HG02970 (cell line): ENCODE measurements around the gene STARD3.

Experiments
- ATAC-seq: cut with Tn5 transposase; IDR thresholded peaks from one replicate; pipeline ENCODE4 v1.9.1; 2021; ENCODE audit warnings: mild to moderate bottlenecking, moderate library complexity, moderate number of reproducible peaks; ENCODE audit not compliant: unreplicated experiment, low FRiP score

The STARD3 gene

DNA sequence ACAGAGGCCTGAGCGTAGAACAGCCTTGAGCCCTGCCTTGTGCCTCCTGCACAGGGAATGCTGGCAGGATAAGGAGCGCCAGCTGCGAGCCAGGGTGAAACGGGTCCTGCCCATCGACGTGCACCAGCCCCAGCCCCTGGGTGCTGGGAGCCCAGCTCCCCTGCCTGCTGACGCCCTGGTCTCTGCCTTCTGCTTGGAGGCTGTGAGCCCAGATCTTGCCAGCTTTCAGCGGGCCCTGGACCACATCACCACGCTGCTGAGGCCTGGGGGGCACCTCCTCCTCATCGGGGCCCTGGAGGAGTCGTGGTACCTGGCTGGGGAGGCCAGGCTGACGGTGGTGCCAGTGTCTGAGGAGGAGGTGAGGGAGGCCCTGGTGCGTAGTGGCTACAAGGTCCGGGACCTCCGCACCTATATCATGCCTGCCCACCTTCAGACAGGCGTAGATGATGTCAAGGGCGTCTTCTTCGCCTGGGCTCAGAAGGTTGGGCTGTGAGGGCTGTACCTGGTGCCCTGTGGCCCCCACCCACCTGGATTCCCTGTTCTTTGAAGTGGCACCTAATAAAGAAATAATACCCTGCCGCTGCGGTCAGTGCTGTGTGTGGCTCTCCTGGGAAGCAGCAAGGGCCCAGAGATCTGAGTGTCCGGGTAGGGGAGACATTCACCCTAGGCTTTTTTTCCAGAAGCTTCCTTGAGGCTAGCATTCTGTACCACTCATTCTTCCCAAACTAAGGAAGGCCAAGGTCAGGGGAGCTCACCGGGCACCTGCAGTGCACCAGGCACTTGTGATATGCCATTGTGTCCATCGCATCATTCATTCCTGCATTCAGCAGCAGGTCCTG, 33.2 kb downstream of the STARD3 start:
- ATAC-seq, result no peak

DNA sequence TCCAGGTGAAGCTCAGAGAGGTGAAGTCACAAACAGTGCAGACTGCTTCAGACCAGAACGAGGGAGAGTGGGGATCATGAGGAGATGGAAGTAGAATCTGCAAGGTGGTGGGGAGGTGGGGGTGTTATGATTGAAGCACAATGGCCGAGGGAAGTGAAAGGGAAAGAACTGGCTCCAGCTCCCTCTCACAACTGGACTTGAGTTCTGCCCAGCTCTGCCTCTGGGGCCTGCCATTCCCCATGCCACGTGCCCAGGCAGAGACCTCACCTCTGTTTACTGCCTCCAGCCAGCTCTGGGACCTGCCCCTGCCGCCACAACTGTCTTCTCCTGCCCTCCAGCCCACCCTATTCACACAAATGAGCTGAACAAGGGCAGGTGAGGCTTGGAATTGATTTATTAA, 33.8 kb downstream of the STARD3 start:
- ATAC-seq, result no peak

DNA sequence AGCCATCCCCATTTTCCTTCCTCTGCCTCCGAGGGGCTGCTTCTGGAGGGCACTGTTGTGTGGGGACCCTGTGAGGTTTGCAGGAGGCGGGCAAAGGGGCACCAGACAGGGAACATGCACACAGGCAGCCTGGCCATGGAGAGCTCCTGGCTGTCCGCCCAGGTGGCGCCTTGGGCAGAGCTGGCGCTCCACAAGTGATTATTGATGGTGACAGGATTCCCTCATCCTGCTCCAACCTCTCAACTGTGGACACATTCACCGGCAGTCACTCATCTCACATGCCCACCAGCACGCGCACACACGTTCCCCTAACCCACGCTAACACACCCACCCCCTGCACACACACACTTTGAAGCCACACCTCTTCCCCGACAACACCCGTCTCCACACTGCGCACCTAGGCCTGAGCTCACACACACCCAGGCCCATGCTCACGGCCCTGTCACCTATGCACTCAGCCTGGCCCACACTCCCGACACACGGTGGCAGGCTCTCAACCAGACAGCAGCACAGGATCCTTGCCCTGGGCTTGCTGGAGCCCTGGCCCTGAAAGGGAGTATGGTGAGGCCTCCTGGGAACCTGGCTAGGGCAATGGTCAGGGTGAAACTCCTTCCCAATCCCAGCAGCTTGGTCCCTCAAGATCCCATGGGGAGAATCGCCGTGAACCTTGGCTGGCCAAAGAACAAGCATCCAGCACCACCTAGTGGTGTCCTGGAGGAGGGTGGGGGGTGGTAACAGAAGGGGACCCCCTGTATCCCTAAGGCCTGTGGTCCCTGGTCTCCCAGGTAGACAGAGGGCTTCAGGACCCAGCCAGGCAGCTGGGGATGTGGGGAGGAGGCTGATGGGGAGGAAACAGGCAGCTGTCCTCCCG, 34.9 kb downstream of the STARD3 start:
- no peak for ATAC-seq

DNA sequence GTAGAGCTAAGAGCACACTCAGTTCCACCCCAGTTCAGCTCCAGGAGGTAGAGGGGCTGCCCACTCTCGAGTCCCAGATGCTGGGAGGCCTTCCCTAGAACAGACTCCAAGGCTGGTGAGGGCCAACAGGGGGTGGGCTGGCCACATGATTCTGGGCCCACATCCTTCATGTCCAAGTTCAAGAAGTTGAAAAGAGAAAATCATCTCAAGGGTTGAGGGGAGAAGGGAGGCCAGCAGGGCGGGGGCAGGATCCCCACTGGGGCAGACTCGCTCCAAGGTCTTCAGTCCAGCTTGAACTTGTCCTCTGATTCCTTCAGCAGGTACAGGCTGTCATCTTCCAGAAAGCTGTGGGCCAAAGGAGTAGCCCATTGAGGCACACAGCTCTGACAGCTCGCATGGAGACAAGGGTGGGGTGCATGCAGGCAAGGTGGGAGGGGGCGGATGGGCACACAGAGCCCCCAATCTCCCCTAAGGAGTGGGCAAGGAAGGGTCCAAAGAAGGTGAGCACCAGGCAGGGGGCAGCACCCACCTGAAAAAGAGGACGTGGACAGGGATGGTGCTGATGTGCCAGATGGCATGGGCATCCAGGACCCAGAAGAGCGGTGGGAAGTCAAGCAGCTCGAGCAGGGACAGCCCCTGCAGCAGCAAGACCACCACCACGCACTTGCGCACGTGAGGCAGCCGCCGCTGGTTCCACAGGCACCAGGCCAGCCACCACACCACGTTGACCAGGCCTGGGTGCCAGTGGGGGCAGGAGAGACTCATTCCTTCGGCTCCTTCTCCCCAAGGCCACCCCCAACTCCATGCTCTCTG, 35.8 kb downstream of the STARD3 start:
- ATAC-seq, result no peak

DNA sequence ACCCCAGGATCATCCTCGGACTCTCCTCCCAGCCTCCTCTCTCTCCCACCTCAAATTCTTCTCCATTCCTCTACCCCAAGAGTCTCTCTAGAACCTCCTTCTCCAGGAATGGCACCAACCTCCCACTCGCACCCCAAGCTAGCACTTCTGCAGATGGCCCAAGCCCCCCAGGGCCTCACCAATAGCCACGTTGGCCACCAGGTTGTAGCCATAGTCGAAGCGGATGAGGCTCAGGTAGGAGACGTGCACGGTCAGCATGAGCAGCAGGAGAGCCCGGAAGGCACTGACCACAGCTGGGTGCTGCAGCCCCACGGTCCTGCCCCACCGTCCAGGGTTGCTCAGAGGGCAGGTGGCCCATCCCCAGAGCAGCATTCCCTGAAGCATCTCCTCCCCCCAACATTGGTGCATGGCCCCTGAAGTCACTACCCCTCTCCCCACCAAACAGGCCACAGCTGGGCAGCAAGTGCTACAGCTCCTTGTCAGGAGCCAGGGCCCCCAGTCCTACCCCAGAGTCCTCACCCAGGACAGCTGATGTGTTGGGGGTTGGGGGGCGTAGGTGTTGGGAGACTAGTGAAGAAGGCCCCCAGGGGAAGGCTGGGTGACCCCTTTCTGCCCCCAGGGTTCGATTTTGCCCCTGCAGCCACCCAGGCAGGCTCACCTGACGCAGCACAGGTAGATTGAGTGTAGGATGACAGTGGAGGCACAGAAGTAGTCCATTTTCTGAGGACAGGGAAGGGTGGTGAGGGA, 36.6 kb downstream of the STARD3 start:
- ATAC-seq, result no peak

DNA sequence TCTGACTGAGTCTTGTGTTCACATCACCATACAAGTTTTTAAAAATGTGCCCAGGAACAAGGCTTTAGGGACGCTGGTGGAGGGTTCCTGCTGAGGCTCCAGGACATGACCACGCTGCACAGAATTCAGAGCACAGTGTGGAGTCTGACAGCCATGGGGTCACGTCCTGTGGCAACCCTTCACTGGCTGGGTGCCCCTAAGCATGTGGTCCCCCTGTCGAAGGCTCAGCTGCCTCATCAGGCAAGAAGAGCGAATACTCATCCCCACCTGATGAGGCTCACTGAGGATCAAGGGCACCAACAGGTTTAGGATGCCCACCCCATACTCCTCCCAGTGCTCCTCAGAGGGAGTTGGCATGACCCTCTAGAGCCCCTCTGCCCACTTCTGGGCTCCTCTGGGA, 37.2 kb downstream of the STARD3 start:
- no peak for ATAC-seq

DNA sequence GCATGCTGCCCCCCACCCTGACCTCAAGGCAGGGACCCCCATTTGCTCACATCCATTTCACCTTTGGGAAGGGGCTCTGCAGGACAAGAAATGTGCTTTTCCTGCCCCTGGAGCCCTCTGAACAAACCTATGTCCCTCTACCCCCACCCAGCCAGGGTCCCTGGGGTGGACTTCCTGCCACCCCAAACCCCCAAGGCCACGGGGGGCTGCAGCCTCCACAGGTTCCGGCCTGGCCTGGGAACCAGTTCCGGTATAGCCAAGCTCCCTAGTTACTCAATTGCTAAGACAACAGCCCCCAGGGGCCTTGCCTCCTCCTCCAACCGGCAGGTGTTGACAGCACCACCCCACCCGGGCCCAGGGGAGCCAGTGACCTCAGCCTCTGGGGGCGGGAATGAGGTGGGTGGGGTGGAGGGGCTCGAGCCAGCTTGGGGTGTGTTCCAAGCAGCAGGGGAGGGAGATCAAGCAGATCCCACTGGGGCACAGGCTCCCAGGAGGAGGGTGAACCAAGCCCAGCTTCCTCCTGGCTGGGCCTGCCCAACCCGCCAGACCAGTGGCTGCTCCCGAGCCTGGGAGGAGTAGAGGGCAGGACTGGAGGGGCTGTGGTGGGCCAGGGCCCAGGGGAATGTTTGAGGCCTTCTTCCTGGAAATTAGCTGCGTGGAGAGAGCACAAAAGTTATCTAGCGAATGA, 37.9 kb downstream of the STARD3 start:
- no peak for ATAC-seq

DNA sequence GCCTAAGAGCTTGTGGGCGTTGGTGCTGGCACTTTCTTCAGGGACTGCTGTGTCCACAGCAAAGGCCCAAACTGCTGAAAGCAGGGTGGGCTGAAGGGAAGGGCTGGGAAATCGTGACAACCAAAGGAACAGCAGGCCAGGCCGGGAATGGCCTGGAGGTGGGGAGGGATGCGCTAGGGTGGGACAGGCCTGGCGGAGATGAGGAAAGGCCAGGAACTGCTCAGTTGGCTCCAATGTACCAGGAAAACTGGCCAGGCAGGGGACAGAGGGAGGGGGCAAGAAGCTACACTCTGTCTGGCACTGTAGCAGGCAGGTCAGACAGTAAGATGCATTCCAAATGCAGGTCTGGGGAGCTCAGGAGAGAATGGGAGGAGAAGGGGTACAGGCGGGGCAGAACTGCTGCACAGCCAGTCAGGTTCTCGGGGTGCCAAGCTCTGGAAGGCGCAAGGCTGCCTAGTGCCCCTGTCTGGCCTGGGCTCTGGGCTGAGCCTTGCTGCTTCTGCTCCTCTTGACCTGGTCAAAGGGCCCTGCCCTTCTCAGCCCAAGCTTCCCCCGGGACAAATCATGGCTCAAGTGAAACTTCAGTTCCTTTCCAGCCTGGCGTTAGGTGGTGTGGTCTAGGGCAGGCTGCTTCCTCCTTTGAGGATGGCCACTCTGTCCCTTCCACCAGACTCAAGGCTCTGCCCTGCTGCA, 38.6 kb downstream of the STARD3 start:
- ATAC-seq, result no peak

DNA sequence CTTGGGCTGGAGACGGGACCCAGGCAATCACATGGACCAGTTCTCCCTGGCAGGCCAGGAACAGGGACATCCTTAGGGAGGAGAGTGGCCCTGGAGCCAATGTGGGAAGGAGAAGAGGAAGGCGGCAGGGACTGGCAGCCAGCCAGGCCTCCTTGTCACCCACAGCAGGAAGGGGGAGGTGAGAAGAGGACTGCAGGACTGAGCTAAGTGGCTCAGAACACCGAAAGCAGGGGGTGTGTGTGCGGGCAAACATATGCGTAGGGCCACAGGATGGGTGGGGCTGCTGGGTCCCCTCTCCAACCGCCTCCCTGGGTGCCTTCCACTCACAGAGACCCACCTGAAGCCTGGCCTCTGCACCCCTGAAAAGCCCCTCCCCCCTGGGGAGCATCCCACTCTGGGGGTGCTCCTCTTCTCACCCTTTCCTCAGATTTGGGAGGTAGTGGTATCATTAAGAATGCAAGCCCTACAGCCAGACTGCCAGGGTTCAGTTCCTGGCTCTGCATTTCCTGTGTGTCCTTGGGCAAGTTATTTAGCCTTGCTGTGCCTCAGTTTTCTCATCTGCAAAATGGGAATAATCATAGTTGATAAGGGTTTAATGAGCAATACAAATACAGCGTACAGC, 39.4 kb downstream of the STARD3 start:
- no peak for ATAC-seq

DNA sequence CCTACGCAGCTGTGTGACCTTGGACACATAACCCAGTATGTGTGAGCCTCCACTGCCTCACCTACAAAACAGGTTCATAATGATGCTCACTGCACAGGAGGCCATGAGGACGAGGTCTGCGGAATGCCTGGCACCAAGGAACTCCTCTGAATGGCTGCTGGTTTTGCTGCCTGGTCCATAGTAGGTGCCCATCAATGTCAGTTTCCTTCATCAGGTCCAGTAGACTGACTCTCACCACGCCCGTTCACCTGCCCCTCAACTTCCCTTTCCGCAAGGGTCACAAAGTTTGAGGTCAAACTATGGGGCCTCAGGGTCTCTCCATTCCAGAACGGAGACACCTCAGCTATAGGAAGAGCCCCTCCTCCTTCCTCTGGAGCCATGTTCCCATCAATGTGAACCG, 40.1 kb downstream of the STARD3 start:
- ATAC-seq, result no peak

DNA sequence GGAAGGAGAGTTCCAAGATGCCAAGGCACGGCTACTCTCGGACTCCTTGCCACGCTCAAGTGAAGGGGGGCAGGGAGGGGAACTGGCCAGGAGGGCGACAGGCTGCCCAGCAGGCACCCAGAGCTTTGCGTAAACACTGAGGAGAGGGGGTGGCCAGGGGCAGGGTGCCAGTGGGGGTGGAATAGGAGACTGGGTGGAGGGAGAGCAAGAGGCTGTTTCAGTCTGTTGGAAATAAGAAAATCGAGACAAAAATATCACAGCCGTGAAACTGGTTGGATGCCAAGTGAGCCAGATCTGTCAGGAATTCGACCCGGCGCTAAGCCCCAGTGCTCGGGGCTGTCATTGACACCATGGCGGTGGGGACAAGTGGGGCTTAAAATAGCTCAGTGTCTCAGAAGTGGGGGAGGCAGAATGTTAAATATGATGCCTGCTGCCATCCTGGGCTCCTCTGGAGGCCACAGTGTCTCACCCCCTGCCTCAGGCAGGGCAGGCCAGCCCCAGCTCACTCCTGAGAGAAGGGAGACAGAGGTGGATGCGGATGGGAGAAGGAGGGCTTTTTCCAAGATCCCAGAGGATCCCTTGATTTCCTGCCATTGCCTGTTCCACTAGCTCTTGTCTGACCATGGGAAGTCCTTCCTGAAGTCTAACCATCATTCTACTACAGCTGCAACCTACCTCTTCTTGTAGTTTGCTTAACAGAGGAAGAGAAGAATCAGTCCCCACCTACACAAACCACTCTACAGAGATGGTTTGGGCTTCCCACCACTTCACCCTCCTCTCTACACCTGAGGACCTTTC, 40.8 kb downstream of the STARD3 start:
- ATAC-seq, result no peak

DNA sequence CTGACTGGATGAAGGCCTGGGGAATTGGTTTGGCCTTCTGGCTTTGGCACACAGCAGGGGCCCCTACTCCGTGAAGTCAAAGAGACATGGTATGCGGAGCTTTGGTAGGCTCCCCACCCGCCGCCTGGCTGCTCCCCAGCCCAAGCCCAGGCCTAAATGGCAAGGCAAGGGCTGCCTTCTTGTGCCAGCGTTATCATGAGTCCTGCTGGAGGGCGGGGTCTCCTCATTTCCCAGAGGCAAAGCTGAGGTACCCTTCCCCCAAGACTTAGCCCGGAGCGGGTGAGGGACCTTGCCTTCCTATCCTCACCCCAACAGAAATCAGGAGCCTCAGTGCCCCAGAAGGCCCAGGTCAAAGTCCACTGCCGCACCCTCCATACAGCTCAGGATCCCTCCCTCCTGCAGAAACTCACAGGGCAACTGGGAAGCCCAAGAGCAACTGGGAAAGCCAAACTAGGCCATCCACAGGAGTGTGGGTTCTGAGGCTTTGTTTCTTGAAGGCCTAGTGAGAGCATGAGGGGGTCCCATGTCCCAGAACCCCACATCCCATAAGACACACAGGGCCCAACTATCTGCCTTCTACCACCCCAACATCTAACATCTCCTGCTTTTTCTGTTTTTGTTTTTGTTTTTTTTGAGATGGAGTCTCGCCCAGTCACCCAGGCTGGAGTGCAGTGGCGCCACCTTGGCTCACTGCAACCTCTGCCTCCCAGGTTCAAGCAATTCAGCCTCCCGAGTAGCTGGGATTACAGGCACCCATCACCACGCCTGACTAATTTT, 41.6 kb downstream of the STARD3 start:
- ATAC-seq, result no peak

DNA sequence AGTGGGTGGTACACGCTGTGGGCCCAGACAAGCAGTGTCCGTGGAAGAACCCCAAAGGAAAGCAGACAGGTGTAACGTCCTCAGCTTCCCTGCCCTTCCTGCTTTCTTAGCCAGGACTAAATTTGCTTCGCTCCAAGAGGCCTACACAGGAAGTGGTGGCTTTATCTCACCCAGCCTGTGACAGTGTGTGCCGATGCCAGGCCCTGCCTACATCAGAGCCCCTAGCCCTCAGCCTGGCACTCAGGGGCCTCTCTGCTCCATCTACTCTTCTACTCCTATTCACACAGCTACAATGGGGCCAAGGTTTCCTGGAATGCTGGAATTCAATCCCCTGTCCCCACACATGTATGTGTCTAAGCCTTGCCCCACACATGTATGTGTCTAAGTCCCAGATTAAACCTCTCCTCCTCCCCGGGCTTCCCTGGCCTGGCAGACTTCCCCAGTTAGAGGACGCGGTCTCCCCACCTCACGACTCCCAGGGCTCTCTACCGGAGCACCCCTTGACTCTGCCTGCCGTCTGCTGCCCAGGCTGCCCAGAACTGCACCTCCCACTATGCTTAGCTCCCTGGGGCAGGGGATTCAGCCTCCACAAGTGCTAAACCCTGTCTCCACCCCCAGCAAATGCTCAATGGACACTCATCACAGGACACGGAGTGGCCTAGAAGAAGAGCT, 42.7 kb downstream of the STARD3 start:
- ATAC-seq, result no peak

DNA sequence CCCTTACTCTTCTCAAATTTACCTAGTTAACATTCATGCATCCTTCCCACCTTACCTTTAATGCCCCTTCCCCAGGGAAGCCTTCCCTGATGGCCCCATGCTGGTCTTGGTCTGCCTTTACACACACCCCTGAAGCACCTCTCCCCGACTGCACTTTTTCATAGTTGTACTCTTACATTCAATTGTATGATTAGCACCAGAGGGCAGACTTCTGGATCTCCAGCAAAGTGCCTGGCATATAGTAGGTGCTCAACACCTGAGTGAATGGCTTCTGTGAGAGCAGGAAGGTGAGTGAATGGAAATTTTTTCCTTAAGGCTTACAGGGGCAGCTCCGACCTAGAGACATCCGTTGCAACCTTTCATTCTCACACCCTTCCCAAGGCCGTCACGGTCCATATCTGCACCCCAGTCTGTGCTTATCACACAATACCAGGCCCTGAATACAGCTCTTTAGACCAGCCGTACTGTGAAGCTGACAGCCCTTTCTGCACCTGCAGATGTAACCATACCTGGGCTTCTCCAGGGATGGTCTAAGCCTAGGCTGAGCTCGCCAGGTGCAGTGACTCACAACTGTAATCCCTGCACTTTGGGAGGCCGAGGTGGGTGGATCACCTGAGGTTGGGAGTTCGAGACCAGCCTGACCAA, 46.5 kb downstream of the STARD3 start:
- ATAC-seq, result no peak

DNA sequence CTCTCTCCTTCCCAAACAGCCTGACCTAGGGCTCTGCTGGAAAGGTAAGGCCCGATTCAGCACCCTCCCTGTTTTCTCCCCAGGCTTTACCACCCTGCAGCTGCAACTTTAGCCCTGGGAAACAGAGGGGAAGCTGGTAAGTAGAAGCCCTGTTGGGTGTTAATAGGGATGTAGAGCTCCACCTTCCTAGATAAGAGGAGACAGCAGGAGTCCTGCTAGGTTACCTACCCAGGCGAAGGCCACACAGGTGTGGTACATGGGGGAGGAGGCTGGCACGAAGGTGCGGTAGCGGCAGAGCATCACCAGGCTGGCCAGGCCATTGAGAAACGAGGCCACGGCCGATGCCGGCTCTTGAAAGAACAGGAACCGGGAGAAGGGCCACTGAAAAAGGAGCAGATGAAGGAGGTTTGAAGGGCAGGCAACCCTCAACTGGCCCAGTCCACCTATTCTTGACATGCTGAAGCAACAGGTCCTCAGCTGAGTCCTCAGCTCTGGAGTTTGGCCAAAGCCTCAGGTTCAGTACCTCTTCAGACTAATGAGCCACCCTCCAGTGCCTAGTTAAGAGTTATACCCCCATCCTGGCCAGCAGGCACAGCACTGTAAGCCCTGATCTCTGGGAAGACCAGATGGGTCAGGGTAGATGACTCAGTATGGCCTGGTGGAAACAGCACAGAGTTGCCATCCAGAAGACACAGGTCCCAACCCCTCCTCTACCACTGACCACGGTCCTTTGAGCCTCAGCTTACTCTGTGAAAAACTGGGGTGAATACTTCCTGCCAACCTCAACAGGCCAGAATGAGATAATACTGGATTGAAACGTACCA, 47.6 kb downstream of the STARD3 start:
- no peak for ATAC-seq
